ENCODE data around the gene FCHSD1.

The FCHSD1 gene

DNA sequence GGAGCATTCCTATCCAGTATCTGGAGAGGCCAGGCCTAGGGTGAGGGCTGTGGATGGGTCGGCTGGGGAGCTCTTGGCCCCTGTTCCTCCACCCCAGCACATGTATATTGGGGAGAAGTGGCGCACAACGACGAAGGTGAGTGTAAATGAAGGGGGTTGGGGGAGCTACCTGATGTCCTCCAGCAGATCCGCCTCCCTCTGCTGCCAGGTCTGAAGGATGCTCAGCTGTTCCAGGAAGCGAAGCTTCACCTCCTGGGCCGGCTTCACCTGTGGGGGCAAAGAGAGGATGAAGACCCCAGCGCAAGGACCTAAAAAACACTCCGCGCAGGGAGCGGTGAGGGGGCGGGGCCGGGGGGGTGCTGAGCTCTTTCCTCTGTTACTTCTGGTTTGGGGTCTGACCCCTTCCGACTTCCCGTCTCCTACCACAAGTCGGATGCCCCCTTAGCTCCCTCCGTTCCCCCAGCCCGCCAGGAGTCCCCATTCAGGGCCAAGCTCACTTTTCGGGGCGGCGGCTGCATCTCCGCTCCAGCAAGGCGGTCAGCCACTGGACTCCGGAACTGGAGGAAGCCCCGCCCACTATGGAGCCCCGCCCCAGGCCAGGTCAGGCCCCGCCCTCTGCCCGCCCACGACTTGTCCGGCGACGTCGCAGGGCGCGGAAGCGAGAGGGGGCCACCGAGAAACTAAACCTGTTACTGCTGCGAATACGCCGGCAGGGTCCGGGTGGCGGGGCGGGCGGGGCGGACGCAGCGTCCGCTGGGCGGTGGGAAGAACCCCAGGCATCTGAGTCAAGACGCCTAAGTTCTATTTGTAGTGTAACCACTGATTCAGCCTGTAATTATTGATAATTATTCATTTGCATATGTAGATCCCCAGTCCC is at the start of gene FCHSD1:
FCHSD1 (minus strand) TSS at position 568 of the 877 bp plus-strand sequence; CDS start at position 518, 50 bp downstream.
- peak; percentile 85 to 89 for DNase-seq

DNA sequence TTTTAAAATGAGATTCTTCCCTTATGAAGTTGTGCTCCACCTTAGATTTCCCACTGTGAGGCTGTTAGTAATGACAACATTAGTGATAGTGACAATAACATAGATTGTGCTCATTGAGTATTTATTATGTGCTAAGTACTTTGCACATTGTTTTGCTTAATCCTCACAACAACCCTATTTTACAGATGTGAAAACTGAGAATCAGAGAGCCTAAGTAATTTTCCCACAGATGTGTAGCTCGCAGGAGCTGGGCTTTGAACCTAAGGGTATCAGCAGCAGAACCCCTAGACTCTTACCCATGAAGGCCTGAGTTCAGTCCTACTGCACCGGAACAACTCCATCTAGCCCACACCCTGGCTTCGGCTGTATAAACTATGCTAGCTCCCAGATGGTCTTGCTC is 46.4 kb upstream of the FCHSD1 start:
- no peak for DNase-seq

DNA sequence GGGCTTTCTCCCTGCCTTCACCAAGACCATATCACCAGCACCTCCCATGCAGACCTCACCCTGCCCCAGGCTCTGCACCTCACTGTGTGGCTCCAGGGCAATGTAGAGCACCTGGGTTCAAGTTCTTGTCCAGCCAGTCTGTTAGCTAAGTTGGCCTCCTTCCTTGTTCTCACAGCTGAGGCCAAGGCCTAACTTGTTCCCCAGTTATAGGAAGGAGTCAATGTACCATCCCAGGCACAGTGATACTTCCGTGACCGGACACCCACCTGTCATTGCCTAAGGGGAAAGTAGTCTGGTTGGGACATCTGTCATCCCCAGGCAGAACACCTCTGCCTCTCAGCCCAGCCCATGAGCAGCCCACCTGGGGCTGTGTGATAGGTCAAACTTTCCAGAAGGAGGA is 45.2 kb upstream of the FCHSD1 start:
- DNase-seq = no peak

DNA sequence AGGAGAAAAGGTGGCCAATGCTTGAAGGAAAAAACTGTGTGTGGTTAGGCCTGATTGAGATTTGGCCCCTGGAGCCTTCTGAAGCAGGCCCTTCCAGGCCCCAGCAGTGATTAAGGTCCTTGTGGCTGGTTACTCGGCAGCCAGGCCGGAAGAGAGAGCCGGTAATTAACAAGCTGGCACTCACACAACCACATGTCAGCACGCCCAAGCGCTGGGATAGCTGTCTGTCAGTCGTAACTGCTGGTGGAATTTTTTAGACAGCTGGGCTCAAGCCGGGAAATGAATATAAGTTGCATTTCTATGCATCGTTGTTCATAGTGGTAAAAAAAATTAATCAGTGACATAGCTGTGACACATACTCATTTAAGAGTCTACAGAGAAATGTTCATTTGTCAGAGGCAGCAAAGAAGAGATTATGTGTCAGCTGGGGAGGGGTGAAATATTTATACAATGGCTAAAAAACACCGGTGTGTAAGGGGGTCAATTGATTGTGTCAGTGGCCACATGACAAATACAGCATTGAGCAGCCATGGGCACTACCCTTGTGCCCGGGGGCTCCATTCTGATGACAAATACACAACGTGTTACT is 44.5 kb upstream of the FCHSD1 start:
- no peak for DNase-seq

DNA sequence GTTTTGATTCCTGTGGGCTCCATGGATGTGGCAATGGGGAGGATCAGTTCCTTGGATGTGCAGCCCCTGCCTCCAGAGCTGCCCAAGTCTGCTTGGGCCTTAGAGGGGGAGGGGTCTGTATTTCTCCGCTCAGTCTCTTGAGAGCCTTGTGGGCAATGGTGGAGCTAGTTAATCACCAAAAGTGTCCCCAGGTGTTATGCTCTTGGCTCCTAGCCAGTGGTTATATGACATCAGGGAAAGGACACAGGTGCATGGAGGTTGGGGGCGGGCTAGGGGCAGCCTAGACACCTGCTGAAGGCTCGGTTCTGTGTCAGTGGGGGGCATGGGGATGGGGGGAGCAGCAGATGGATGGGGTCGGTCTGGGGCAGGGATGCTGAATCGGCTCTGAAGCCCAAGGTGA is 43.3 kb upstream of the FCHSD1 start:
- DNase-seq = no peak

DNA sequence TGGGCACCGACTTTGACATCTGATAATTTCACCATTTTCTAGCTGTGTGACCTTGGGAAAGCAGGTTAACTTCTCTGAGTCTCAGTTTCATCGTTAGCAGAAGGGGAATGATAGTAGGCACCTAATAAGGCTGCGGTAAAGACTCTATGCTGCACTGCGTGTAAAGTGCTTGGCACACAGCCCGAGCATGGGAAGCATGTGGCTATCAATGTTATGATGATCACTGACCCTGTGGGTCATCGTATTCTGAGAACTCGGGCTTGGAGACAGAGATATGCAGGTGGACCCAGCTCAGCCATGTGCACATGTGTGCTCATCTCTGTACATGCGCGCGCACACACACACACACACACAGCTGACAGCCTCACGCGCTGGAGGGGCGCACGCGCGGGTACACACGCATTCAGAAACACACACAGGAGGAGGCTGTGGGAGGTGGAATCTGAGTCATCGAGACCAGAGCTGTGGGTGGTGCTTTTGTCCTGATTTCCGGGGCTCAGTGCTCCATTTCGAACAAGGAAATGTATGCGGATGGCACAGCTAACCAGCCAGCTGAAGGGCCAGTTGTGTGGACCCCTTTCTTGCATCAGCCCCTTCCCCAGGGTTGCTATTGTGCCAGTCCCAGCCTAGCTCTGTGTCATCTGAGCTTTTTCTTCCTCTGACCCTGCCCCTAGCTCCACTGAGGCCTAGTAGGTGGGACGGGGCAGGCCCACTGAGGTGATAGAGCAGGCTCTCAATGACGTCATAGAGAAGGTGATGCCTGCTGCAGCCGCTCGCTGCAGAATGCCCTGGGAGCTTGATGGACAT is 41.9 kb upstream of the FCHSD1 start:
- DNase-seq = peak; percentile 31 to 73

DNA sequence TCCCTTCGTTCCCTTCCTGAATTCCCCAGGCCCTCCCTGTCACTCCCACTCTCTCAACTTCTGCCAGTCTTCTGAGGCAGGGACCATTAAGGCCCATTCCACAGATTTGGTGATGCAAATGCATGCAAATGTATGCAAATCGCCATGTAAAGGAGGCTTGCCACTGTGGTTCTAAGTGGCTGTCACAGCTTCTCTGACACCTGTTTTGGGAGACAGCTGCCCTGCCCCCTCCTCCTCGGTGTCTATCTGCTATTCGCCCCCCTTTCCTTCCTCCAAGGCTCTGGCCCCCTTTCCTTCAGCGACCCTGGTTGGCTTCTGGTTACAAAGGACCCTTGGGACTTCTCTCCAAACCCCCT is 41.3 kb upstream of the FCHSD1 start:
- no peak for DNase-seq

DNA sequence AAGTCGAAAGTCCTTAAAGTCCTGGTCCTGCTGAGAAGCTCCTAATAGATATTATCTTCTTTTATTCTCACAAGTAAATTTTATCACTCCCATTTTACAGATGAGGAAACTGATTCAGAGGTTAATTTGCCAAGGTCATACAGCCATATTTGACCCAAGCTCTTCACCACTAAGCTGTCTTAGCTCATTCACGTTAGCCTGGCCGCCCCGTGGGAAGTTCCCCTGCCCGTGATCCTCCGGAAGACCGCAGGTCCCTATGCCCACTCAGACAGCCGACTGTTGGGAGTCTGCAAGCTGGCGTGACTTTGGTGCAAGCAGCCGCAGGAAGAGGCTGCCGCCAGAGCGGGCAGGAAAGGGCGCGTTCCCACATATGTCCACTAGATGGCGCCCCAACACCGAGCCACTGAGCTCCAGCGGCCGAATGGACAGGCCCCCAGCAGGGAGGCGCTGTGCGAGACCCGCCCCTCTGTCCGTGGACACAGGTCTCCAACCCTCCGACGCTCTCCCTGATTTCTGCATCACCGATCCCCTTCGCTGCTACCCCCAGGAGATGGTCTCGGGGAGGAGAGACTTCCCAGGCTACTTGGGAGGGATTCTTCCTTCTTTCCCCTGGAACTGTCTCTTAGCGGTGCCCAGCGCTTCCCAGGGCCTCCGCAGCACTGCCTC is 40.8 kb upstream of the FCHSD1 start:
- peak; percentile 81 to 88 for DNase-seq

DNA sequence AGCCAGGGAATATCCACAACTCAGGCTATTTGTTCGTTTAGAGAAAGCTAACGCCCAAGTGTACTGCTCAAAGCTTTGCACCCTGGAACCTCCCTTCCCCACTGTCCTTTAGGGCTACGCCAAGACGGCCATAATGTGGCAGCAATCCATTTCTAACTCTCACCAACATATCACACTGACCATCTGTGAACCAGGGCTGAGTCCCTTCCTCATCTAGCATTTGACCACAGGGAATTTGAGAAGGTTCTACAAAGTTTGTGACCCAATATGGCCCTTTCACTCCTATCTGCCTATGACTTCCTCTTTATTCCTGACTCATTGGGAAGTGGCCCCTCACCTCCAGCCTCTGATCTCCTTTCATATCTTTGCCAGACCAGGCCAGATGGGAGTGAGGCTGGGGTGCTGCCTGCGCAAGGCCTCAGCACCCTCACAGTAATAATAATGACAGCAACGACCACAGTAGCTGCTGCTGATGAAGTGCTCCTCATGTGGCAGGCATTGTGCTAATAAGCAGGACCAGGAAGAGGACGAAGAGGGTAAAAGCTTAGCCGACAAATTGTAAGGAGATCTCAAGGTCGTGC is 40.2 kb upstream of the FCHSD1 start:
- no peak for DNase-seq

DNA sequence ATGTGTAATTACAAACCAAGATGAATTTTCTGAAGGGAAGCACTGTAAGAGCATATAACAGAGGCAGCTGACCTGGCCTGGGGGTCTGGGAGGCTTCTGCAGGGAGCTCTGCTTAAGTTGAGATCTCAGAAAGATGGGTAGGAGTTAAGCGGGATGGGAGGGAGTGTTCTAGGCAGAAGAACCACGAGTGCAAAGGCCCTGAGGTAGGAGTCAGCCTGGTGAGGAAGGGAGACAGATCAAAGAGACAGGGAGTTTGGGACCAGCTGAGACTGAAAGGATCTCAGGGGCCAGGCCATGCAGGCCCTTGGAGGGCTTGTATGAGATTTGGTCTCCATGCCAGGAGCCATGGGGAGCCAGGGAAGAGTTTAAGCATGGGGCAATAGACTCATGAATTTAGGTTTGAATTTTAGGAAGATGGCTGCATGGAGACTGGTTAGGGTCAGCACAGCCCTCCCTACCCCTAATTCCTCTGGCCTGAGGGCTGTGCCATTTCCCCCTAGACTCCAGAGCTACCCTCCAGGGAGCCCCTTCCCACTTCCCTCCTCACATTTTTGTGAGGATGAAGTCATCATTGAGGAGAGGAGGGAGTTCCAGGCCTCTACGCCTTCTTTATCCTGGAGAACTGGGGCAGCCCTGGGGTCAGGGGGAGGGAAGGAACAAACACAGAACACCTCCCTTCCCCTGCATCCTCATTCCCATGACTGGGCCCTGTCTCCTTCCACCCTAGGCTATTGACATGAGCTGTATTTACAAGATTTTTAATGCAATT is 35.6 kb upstream of the FCHSD1 start:
- DNase-seq = no peak

DNA sequence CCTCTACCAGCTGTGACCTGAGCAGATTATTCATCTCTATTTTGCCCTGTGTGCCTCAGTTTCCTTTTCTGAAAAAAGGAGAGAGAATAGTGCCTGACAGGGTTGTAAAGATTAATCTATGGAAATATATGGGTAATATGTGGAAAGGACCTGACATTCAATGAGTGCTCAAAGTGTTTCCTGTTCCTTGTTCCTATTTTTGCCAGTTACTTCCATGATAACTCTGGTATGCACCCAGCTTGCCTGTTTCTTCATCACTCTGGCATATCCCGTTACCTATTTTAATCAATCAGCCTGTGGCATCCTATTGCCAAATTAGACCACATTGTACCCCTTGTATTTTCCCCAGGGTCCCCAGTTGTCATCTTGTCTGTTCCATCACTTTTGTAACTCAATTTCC is 34.4 kb upstream of the FCHSD1 start:
- no peak for DNase-seq

DNA sequence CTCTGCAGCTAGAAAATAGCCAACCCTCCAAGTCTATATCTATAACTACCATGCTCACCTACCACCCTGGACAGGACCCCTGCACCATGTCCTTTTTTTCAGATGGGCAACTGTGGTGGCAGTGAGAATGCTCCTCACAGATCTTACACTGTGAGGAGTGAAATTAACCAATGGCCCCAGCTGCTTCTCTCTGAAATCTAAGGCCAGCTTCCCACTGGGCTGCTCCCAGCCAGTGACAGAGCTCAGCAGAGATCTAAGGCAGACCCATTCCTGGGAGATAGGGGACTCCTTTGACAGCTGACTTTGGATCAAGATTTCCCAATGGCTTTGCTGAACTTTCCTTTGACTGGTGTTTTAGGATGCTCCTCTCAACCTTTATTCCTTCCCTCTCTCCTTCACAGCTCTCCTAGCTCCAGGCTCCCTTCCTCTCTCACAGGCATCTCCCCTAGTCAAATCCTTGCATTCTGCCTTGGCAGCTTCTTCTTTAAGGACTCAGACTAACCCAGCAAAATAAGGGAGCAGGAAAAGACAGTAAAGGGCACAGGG is 32.5 kb upstream of the FCHSD1 start:
- DNase-seq = no peak

DNA sequence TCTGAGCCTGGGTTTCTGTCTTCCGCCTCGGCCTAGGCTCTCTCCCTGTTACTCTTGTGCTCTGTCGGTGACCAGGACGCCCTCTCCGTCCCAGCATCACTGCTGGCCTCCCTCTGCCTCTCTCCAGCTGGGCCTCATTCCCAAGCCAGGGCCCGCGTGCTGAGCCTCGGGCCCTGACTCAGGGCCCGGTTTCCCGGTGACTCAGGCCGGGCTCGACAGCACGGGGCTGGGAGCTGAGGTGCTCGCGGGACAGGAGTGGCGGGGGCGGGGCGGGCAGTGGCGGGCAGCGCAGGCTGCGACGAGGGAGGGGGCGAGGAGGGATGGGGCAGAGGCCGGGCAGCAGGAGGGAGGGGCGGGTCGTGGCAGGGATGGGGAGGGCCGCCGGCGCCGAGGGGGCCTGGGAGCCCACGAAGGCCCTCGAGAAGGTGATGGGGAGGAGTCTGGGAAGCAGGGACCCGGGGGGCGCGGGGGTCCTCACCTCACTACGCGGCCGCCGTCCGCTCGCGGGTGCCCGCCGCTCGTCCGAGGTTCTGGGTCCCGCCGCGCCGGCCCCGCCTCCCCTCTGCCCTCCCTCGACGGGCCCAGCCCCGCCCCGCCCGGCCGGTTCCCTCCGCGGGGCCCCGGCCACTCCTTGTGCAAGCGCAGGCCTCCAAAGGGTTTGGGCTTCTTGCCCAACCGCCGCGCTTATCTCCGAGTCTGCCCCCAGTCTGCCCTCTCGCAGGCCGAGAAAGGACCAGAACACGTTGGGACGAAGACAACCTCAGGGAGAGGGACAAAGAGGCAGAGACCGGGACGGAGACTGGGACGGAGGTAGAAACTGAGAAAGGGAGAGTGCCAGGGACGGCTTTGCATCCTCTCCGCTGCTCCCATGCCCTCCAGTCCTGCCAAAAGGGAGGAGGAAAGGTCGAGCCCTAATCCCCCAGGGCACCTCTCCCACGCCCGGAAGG is 30.8 kb upstream of the FCHSD1 start, which contains the start of gene ARAP3:
ARAP3 (minus strand) TSS at position 536 of the 947 bp plus-strand sequence. CDS start 1,744 bp downstream, outside the sequence.
- DNase-seq = peak; percentile 47 to 53

DNA sequence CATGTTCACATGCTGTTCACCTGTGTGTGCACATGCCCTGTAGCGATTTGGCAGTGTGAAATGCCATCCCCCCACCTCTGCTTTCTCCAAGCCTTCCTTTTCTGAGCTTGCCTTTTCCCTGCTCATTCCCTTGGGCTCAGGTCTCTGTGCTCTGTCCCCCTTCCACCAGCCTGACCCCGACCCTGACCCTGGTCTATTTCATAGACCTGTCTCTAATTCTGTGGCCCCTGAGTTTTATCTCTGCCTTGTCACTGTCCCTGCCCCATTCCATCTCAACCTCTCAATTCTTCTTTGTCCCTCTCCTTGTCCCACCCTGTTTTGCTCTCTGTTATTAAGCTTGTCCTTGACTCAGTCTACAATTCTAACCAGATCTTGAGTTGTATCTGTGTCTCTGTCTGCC is 30.1 kb upstream of the FCHSD1 start:
- DNase-seq = no peak

DNA sequence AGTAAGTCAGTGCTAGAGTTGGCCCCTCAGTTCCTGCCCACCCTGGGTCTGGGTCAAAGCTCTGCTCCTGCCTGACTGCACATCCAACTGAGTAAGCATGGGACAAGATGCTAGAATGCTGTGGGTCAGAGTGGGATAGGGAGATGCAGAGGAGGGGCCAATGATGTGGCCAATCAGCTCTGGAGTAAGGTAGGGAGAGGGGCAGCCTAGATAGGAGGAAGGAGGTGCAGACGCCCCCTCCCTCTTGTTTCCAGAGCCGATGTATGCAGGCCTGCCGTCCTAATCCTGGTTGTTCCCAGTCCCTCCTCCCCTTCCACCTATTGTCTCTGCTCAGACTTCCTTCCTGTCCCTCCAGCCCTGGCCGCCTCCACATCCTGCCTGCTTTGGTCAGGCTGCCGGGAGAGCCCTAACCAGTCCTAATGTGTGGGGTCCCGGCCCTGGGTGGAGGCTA is 29.6 kb upstream of the FCHSD1 start:
- DNase-seq = no peak

DNA sequence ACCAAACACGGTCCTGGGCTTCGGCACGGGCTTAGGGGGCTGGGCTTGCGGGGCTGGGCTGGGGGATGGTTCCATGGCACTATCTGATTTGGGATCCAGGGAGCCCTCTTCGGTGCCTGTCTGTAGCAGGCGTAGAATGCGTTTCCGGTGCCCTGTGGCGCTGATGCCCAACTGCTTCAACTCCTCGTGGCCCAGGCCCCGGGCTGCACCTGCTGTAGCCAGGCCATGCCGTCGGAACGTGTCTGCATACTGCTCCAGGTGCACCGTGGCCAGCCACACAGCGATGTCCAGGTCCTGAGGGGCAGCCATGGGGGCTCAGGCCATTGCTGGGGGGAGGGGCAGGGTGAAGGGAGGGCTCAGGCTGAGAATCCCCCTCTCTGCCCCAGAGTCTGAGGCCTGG is 29.0 kb upstream of the FCHSD1 start:
- no peak for DNase-seq

DNA sequence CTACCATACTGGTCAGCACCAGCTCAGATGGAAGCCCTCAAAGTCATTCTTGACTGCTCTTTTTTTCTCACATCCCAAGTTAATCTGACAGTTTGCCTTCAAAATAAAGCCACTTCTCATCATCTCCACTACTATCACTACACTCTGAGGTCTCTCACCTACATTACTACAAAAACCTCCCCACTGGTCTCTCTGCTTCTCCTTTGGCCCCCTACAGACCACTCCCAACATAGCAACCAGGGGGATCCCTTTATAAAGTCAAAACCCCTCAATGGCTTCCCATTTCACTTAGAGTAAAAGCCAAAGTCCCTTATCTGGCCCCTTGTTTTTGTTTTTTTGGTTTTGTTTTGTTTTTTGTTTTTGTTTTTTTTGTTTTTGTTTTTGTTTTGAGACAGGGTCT is 26.2 kb upstream of the FCHSD1 start:
- DNase-seq = no peak

DNA sequence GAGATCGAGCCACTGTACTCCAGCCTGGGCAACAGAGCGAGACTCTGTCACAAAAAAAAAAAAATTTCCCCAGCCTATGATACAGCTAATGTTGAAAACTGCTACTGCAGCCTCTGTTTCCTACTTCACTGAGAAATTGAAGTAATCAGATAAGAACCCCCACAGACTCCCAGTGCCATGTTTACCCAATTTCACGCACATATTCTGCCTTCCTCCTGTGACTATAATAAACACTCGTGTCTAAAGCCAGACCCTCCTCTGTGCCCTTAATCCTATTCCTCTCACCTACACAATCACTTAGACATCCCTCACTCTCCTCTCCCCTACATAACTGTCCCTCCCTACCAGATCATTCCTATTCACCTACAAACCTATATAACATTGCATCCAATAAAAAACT is 24.5 kb upstream of the FCHSD1 start:
- DNase-seq = no peak

DNA sequence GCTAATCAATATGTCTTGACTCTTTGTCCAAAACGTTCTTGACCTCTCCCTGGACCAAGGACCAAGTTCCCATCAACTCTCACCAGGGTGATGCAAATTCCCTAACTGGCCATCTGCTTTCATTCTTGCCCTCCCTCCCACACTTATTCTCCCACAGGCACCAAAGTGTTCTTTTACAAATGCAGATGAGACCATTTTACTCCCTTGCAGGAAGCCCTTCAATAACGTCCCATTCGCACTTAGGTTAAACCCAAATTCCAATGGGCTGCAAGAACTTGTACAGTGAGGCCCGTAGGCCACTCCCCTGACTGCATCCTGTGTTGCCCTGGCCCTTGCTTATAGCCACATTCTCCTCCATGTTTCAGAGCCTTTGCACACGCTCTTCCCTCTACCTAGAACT is 23.5 kb upstream of the FCHSD1 start:
- no peak for DNase-seq
